HepG2 (cell line): ENCODE results near the gene PPP1R9A. TPM values are rescaled to one million over a fixed set of nuclear protein-coding genes. Genes with fewer than 3 reads are reported as not detected.

ENCODE experiments used
- ATAC-seq: fragments of 200-7000 bp; cut with Tn5 transposase; 3 replicates; pipeline ENCODE4 v1.9.1; 2020; ENCODE audit warnings: mild to moderate bottlenecking, moderate library complexity
- BruUV-seq: library from RNA; stranded (reverse); fragments of 400-500 nt; replicated peaks from 2 replicates; lab custom pipeline; 2021; lab: Mats Ljungman, UMichigan
- CTCF ChIA-PET: fragments of 300-600 bp; formaldehyde crosslinking; extraction: SDS; loops from one replicate; lab custom pipeline; 2021; ENCODE audit warnings: low total read pairs, inconsistent platforms, low intra/inter-chr PET ratio; lab: Yijun Ruan, JAX
- POLR2A ChIA-PET: fragments of 350-600 bp; sonication (Branson Sonifier 250); formaldehyde crosslinking; loops from one replicate; lab custom pipeline; 2020; ENCODE audit warnings: antibody characterized with exemption, inconsistent platforms; lab: Yijun Ruan, JAX
- DNase-seq: peaks from one replicate; pipeline ENCODE4 v3.0.0-alpha.2; 2015; ENCODE audit warnings: low spot score
- FAIRE-seq: peaks from 3 replicates; lab custom pipeline; 2011; peaks lifted over from hg19 to GRCh38; lab: Jason Lieb, UNC
- H2AFZ ChIP-seq: one replicate; pipeline ENCODE4 v1.6.1; 2011; ENCODE audit warnings: low read length, inconsistent platforms
- H3K27ac ChIP-seq: fragments of 300-600 bp; 3 replicates; pipeline ENCODE4 v1.8.0; 2011; ENCODE audit warnings: mixed run types, mild to moderate bottlenecking, mixed read lengths, low read length, inconsistent platforms; ENCODE audit not compliant: insufficient read depth; ENCODE audit errors: extremely low read length
- H3K27me3 ChIP-seq, 2 experiments: fragments of 200-600 bp in 1 of 2; 2 replicates in 1 of 2; 3 replicates in 1 of 2; pipeline versions ENCODE4 v1.6.0 to v1.8.0; 2011; ENCODE audit warnings: low read length in 2 of 2, mild to moderate bottlenecking in 2 of 2, moderate library complexity in 2 of 2, inconsistent platforms in 1 of 2; ENCODE audit not compliant: insufficient read depth in 2 of 2, control insufficient read depth in 1 of 2
- H3K36me3 ChIP-seq, 2 experiments: fragments of 200-600 bp in 1 of 2; replicated peaks in 1 of 2; 2 replicates in 1 of 2; 3 replicates in 1 of 2; pipeline versions ENCODE4 v1.5.1 to v1.8.0; 2011; ENCODE audit warnings: low read length in 2 of 2, inconsistent platforms in 1 of 2; ENCODE audit not compliant: insufficient read depth in 2 of 2, control insufficient read depth in 1 of 2
- H3K4me1 ChIP-seq: 2 replicates; pipeline ENCODE4 v1.5.1; 2012; ENCODE audit warnings: low read length, inconsistent platforms; ENCODE audit not compliant: insufficient read depth
- H3K4me2 ChIP-seq: 2 replicates; pipeline ENCODE4 v1.6.0; 2011; ENCODE audit warnings: low read depth, low read length, inconsistent platforms
- H3K4me3 ChIP-seq, 3 experiments: fragments of 200-600 bp in 1 of 3; sonication (generic), shearing (Covaris generic) in 1 of 3; replicated peaks in 1 of 3; 2 replicates each; pipeline ENCODE4 v1.5.1; 2011 to 2016; ENCODE audit warnings: low read length in 3 of 3, inconsistent platforms in 2 of 3, low read depth in 2 of 3, mild to moderate bottlenecking in 2 of 3, control low read depth in 1 of 3, mixed read lengths in 1 of 3; ENCODE audit not compliant: insufficient read depth in 1 of 3
- H3K79me2 ChIP-seq: one replicate; pipeline ENCODE4 v1.6.1; 2011; ENCODE audit warnings: low read length, inconsistent platforms; ENCODE audit not compliant: insufficient read depth
- H3K9ac ChIP-seq: 2 replicates; pipeline ENCODE4 v1.6.0; 2011; ENCODE audit warnings: mild to moderate bottlenecking, low read depth, low read length, inconsistent platforms; ENCODE audit not compliant: insufficient read depth
- H3K9me3 ChIP-seq: 2 replicates; pipeline ENCODE4 v1.5.1; 2012; ENCODE audit warnings: mild to moderate bottlenecking, low read length
- H4K20me1 ChIP-seq: 2 replicates; pipeline ENCODE4 v1.6.0; 2011; ENCODE audit warnings: inconsistent platforms, mild to moderate bottlenecking, low read length, moderate library complexity; ENCODE audit not compliant: insufficient read depth
- CENPX ChIP-seq: sonication (generic); formaldehyde crosslinking; IDR thresholded peaks from 2 replicates; pipeline ENCODE4 v1.9.0; 2021; ENCODE audit warnings: mild to moderate bottlenecking, missing genetic modification reagents, moderate library complexity
- FOSL1 ChIP-seq: sonication (generic); formaldehyde crosslinking; IDR thresholded peaks from 2 replicates; pipeline ENCODE4 v1.9.0; 2021; ENCODE audit warnings: missing genetic modification reagents, borderline replicate concordance
- JARID2 ChIP-seq: sonication (generic); formaldehyde crosslinking; IDR thresholded peaks from 2 replicates; pipeline ENCODE4 v1.8.1; 2023; ENCODE audit warnings: missing genetic modification reagents, inconsistent platforms; ENCODE audit not compliant: insufficient replicate concordance
- MEIS2 ChIP-seq: sonication (generic); formaldehyde crosslinking; IDR thresholded peaks from 2 replicates; pipeline ENCODE4 v1.9.0; 2021; ENCODE audit warnings: mild to moderate bottlenecking, missing genetic modification reagents
- NFKB2 ChIP-seq: sonication (generic); formaldehyde crosslinking; IDR thresholded peaks from 2 replicates; pipeline ENCODE4 v1.4.0; 2020; ENCODE audit warnings: missing genetic modification reagents, borderline replicate concordance
- STAG1 ChIP-seq: sonication (generic); formaldehyde crosslinking; IDR thresholded peaks from 2 replicates; pipeline ENCODE4 v1.4.0; 2020; ENCODE audit warnings: missing genetic modification reagents
- ZNF30 ChIP-seq: sonication (generic); formaldehyde crosslinking; IDR thresholded peaks from 2 replicates; pipeline ENCODE4 v1.5.0; 2020; ENCODE audit warnings: mild to moderate bottlenecking, missing genetic modification reagents
- ZNF317 ChIP-seq: sonication (generic); formaldehyde crosslinking; IDR thresholded peaks from 2 replicates; pipeline ENCODE4 v1.5.0; 2020; ENCODE audit warnings: mild to moderate bottlenecking, missing genetic modification reagents
- ZNF318 ChIP-seq: sonication (generic); formaldehyde crosslinking; IDR thresholded peaks from 2 replicates; pipeline ENCODE4 v1.4.0; 2020; ENCODE audit warnings: mild to moderate bottlenecking, missing genetic modification reagents
- ZNF547 ChIP-seq: sonication (generic); formaldehyde crosslinking; IDR thresholded peaks from 2 replicates; pipeline ENCODE4 v1.5.1; 2020; ENCODE audit warnings: mild to moderate bottlenecking, missing genetic modification reagents
- ZNF83 ChIP-seq: sonication (generic); formaldehyde crosslinking; IDR thresholded peaks from 2 replicates; pipeline ENCODE4 v1.4.0; 2020; ENCODE audit warnings: missing genetic modification reagents, mild to moderate bottlenecking, borderline replicate concordance
- WGBS: methylation state at CpG from one replicate; pipeline ENCODE4 v1.1.6; 2017; ENCODE audit warnings: low lambda C conversion rate; 5-methylcytosine and 5-hydroxymethylcytosine counted together
- in situ Hi-C: cut with HindIII; loops from 2 replicates; pipeline ENCODE4 v1.10.0; 2017; ENCODE audit warnings: low pct_unique_long_range_greater_than_20kb; ENCODE audit not compliant: extremely low pct_ligation_motif_present
- intact Hi-C: fragments of 100-400 bp; cut with micrococcal nuclease; formaldehyde crosslinking; loops from one replicate; pipeline ENCODE4 v1.10.0; 2022; ENCODE audit not compliant: unreplicated experiment
- polyA plus RNA-seq, 8 experiments: library from polyadenylated mRNA; depleted of rRNA in 3 of 8; stranded (reverse) in 7 of 8; unstranded in 1 of 8; fragments of >200 nt; fragmentation: Illumina TruSeq in 4 of 8; extraction: Trizol in 4 of 8; gene quantifications; 2 replicates each; pipeline versions ENCODE4 v1.2.1 to v1.2.3, GENCODE V29; 2011 to 2016; ENCODE audit warnings: low read depth in 4 of 8, missing spikeins in 1 of 8, mixed read lengths in 1 of 8; ENCODE audit not compliant: insufficient read depth in 1 of 8
- total RNA-seq, 5 experiments: library from RNA; depleted of rRNA; stranded (reverse); fragments of >200 nt; fragmentation: Illumina TruSeq; extraction: Trizol; gene quantifications; 2 replicates each; pipeline ENCODE4 v1.2.3, GENCODE V29; 2016; ENCODE audit warnings: low read depth in 1 of 5

The PPP1R9A gene
- total and polyA plus RNA-seq, 2 of the 13 experiments (the other 11 are each of a cell fraction or from before 2014, with no cell fraction given): 11.4 to 31.9 TPM

DNA sequence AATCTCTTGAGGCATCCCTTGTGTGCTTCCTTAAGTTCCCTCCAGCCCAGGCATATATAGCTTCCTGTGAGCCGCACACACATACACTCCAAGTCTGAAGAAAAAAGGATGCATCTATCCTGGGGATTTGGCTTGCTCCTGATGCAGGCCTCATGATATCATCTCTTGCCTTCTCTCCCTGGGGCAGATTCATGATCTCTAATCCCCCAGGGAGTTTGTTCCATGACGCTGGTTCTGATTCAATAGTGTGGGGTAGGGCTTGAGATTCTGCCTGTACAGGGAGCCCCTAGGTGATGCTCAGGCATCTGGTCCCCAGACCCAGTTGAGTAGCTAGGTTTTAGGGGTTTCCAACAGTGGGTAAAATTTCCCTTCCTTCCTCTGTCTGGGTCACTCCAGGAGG is 415.5 kb downstream of the PPP1R9A start:
- 50% methylated on average over 2 of the region's 2 CpGs for WGBS
- H3K9me3 ChIP-seq: no peaks in the 10 kb centered on the region
- BruUV-seq: no TSS peak
- no peak overlapping the region for H3K9ac ChIP-seq
- no peaks in the 10 kb centered on the region for H4K20me1 ChIP-seq
- H3K27ac ChIP-seq: no peak overlapping the region
- peaks cover 39% of the 10 kb centered on the region for H3K4me1 ChIP-seq
- DNase-seq (no peak), FAIRE-seq (no peak), ATAC-seq (no peak)
- H2AFZ ChIP-seq: no peak overlapping the region
- TF ChIP-seq CENPX (no peak), JARID2 (CRISPR knock-in tag) (no peak), FOSL1 (CRISPR knock-in tag) (no peak), ZNF317 (no peak), NFKB2 (no peak), ZNF83 (CRISPR knock-in tag) (no peak), MEIS2 (CRISPR knock-in tag) (no peak), ZNF547 (CRISPR knock-in tag) (no peak)
- H3K36me3 ChIP-seq: no peaks in the 10 kb centered on the region
- in situ Hi-C loops (no loop called here), intact Hi-C loops (no loop called here)
- POLR2A ChIA-PET: interaction anchor here (1.3 kb wide), 1 partner anchor 118 kb away, joined by 3 read pairs; no protein-coding TSS in a partner anchor
- no peak overlapping the region for H3K4me3 ChIP-seq
- H3K4me2 ChIP-seq: no peak overlapping the region
- CTCF ChIA-PET: no interaction called here
- no peaks in the 10 kb centered on the region for H3K79me2 ChIP-seq
- no peaks in the 10 kb centered on the region; a peak in 1 of 5 replicates for H3K27me3 ChIP-seq

GRCh38 chr7:95323410-95324129 is 416.2 kb downstream of the PPP1R9A start:
- ATAC-seq: no peak
- no peak for DNase-seq
- Histone ChIP-seq H3K27me3 (no peaks in the 10 kb centered on the region; a peak in 1 of 5 replicates), H3K9me3 (no peaks in the 10 kb centered on the region), H4K20me1 (no peaks in the 10 kb centered on the region), H3K4me2 (peak overlapping the region; percentile 63), H3K27ac (no peak overlapping the region), H3K79me2 (no peaks in the 10 kb centered on the region), H3K4me1 (peaks cover 32% of the 10 kb centered on the region), H3K36me3 (no peaks in the 10 kb centered on the region), H3K9ac (no peak overlapping the region), H3K4me3 (no peak overlapping the region; a peak in 1 of 6 replicates), H2AFZ (no peak overlapping the region)
- FAIRE-seq: no peak
- CTCF ChIA-PET: no interaction called here
- POLR2A ChIA-PET: interaction anchor here (1.3 to 1.6 kb wide), 2 partner anchors 72 to 117 kb away, joined by 3 read pairs; partner anchors contain the start of gene PON3
- WGBS: 60% methylated on average over 9 of the region's 9 CpGs
- in situ Hi-C loops: no loop called here
- no TSS peak for BruUV-seq
- intact Hi-C loops: no loop called here
- no peak for TF ChIP-seq ZNF318
- no peak for TF ChIP-seq ZNF30 (CRISPR knock-in tag)
- no peak for TF ChIP-seq STAG1 (CRISPR knock-in tag)
